Thoracic aorta (tissue), 2 donors: Measurements from ENCODE around the gene PJA2. TPM values are rescaled to one million over a fixed set of nuclear protein-coding genes. Genes with fewer than 3 reads are reported as not detected.

Experiments
- ATAC-seq: fragments of 150-250 bp; one replicate; pipeline ENCODE4 v1.8.0; 2017; ENCODE audit warnings: low read depth; ENCODE audit not compliant: insufficient number of reproducible peaks, low FRiP score
- DNase-seq: peaks from one replicate; pipeline ENCODE4 v3.0.0-alpha.2; 2020; ENCODE audit warnings: low spot score
- H3K27ac ChIP-seq, 2 donors: fragments of 200-600 bp; sonication (generic); 1 replicate in 1 of 2; 2 replicates in 1 of 2; pipeline ENCODE4 v1.5.1; 2016; ENCODE audit warnings: mild to moderate bottlenecking in 2 of 2, moderate library complexity in 2 of 2
- H3K27me3 ChIP-seq: fragments of 200-600 bp; sonication (generic); replicated peaks from 2 replicates; pipeline ENCODE4 v1.6.0; 2016; ENCODE audit warnings: mild to moderate bottlenecking; ENCODE audit not compliant: insufficient read depth
- H3K36me3 ChIP-seq: fragments of 200-600 bp; sonication (generic); one replicate; pipeline ENCODE4 v1.5.1; 2016
- H3K4me1 ChIP-seq, 2 donors: fragments of 200-600 bp; sonication (generic); 1 replicate in 1 of 2; 2 replicates in 1 of 2; pipeline versions ENCODE4 v1.5.1 to v1.6.0; 2016; ENCODE audit warnings: low read depth in 2 of 2, mild to moderate bottlenecking in 1 of 2; ENCODE audit not compliant: control insufficient read depth in 1 of 2
- H3K4me3 ChIP-seq: fragments of 200-600 bp; sonication (generic); 2 replicates; pipeline ENCODE4 v1.5.1; 2016; ENCODE audit warnings: mild to moderate bottlenecking
- H3K9me3 ChIP-seq: fragments of 200-600 bp; sonication (generic); 2 replicates; pipeline ENCODE4 v1.5.1; 2016
- CTCF ChIP-seq: fragments of 200-600 bp; sonication (generic); IDR thresholded peaks from one replicate; pipeline ENCODE4 v1.5.1; 2019; ENCODE audit warnings: antibody characterized with exemption
- total RNA-seq, 2 donors: library from RNA; depleted of rRNA; stranded (reverse); fragments of >200 nt; gene quantifications; one replicate each; pipeline versions ENCODE4 v1.1.0 to v1.2.3, GENCODE V29; 2016

PJA2 gene
- total RNA-seq, 2 donors from 2014 or later = 136 to 155 TPM

- Histone ChIP-seq H3K36me3 (no peaks in the 10 kb centered on the region), H3K4me1 (peaks cover 15 to 50% of the 10 kb centered on the region in 2 donors), H3K9me3 (no peaks in the 10 kb centered on the region), H3K27me3 (no peaks in the 10 kb centered on the region), H3K4me3 (no peak overlapping the region), H3K27ac (no peak overlapping the region)
- TF ChIP-seq CTCF = no peak
- DNase-seq = no peak
- no peak for ATAC-seq
Measured at GRCh38 chr5:109350537-109351270, 59.1 kb downstream of the PJA2 start.

- Histone ChIP-seq H3K36me3 (no peaks in the 10 kb centered on the region), H3K27ac (no peak overlapping the region), H3K4me3 (no peak overlapping the region), H3K4me1 (peaks cover 15 to 51% of the 10 kb centered on the region in 2 donors), H3K27me3 (no peaks in the 10 kb centered on the region), H3K9me3 (no peaks in the 10 kb centered on the region)
- ATAC-seq (no peak), DNase-seq (no peak)
- TF ChIP-seq CTCF = no peak
Measured at GRCh38 chr5:109349388-109349787, 60.4 kb downstream of the PJA2 start.

- H3K36me3 ChIP-seq = peaks cover 7% of the 10 kb centered on the region
- no peak overlapping the region for H3K4me3 ChIP-seq
- ATAC-seq (no peak), DNase-seq (no peak)
- H3K4me1 ChIP-seq = peaks cover 15 to 51% of the 10 kb centered on the region in 2 donors
- no peak for TF ChIP-seq CTCF
- H3K9me3 ChIP-seq = no peaks in the 10 kb centered on the region
- no peak overlapping the region for H3K27ac ChIP-seq
- no peaks in the 10 kb centered on the region for H3K27me3 ChIP-seq
Measured at GRCh38 chr5:109347252-109347888, 62.4 kb downstream of the PJA2 start.

GRCh38 chr5:109345699-109346098, 64.1 kb downstream of the PJA2 start:
- peaks cover 15 to 46% of the 10 kb centered on the region in 2 donors for H3K4me1 ChIP-seq
- no peak overlapping the region for H3K4me3 ChIP-seq
- H3K27ac ChIP-seq = no peak overlapping the region
- no peaks in the 10 kb centered on the region for H3K27me3 ChIP-seq
- DNase-seq = no peak
- peaks cover 7% of the 10 kb centered on the region for H3K36me3 ChIP-seq
- no peaks in the 10 kb centered on the region for H3K9me3 ChIP-seq
- no peak for TF ChIP-seq CTCF
- ATAC-seq = no peak

- peaks cover 10% of the 10 kb centered on the region for H3K36me3 ChIP-seq
- no peaks in the 10 kb centered on the region for H3K27me3 ChIP-seq
- ATAC-seq (no peak), DNase-seq (no peak)
- H3K27ac ChIP-seq = no peak overlapping the region
- no peak for TF ChIP-seq CTCF
- peaks cover 0 to 7% of the 10 kb centered on the region in 2 donors for H3K4me1 ChIP-seq
- no peak overlapping the region for H3K4me3 ChIP-seq
- H3K9me3 ChIP-seq = no peaks in the 10 kb centered on the region
Measured at GRCh38 chr5:109340351-109340750, 69.4 kb downstream of the PJA2 start.
